ENCODE measurements around the gene CKMT2.

The CKMT2 gene

DNA sequence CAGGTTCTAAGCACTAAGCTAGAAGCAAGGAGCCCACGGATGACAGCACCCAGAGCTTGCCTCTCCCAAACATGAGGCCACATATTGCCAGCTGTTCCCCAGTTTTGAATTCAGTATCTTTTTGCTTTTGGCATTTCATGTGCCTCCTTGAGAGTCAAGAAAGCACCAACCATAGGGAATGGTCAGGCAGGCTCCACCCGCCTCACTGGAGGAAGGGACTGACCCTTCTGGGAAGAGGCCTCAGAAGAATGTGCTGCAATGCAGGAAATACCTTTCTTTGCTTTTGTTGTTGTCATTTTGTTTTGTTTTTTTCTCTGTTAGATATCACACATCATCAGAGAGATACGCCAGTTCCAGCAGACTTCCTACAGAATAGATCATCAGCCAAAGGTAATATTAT, 13.7 kb upstream of the CKMT2 start:
- DNase-seq: no peak

DNA sequence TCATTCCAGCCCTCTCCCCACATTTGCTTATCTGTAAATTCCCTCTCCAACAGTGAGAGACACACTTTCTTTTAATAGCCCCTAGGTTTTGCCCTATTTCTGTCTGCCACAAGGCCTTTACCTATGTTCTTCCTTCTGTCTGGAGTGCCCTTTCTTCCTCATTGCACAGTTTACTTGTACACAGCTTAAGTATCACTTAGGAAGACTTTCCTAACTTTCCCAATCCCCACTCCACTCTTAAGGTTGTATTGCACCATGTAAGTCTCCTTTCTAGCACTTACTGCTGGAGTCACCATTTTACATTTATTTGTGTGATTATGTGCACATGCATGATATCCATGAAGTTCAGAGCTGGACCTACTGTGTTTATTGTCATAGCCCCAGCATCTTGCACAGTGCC, 10.8 kb upstream of the CKMT2 start:
- DNase-seq: no peak

DNA sequence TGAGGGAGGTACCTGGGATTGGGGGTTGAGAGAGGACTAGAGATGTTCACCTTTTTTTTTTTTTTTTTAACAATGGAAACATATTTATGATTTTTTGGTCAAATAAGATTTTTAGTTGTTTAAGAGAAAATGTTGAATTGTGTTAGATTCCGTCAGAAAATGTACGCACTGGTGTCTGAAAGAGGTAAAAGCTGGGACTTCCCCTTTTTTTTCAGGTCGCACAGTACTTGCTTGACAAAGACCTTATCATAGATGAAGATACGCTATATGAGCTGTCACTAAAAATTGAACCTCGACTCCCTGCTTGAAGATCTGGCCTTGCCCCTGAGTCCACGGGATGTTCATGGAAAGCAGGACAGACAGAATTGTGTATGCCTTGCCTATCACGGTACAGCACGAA, 7.7 kb upstream of the CKMT2 start:
- no peak for DNase-seq

DNA sequence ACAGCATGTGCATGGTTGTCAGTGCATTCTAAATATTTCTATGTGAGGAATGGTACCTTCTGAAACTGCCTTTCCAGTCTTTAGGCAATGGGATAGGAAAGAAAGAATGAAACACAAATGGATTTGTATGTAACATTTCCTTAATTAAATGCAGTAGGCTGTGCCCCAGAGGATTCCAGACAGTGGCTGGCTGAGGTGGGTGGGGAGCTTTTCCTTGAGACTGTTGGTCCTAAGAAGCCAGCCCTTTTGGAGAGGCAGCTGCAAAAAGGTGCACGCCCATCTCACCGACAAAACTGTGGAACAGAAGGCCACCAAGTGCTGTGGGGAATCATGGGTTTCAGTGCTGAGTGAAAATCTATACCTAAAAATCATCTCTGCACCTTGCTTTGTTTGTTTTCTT, 6.8 kb upstream of the CKMT2 start:
- DNase-seq: no peak

DNA sequence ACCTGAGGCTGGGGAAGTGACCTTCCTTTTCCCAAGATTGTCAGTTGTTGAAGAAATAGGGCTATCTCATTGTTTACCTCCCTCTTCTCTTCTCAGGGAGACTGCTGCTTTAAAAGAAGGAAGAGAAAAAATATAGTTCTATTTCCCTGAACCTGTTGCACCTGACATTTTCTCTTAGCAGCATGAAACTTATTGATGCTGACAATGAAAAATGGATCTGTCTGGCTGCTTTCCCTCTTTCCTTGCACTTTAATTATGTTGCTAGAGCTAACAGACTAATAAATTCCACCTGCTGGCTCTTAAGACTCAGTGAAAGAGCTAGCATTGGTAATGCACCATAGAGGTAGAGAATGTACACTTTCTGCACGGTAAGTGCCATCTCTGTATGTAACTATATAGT, 6.2 kb upstream of the CKMT2 start:
- no peak for DNase-seq

DNA sequence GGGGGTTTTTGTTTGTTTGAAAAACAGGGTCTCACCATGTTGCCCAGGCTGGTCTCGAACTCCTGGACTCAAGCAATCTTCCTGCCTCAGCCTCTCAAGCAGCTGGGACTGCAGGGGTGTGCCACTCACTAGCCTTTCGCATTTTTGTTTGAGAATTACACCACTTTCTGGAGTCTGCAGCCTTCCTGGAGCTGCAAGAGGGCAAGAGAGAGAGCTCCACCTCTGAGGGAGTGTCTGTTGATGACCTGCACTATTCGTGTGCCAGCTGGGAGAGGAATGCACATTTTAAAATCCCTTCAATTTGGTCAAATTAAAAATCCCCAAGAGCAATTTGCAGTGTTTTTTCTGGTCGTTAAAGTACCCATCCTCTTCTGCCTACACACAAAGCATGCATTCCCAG, 5.0 kb upstream of the CKMT2 start:
- DNase-seq: no peak

DNA sequence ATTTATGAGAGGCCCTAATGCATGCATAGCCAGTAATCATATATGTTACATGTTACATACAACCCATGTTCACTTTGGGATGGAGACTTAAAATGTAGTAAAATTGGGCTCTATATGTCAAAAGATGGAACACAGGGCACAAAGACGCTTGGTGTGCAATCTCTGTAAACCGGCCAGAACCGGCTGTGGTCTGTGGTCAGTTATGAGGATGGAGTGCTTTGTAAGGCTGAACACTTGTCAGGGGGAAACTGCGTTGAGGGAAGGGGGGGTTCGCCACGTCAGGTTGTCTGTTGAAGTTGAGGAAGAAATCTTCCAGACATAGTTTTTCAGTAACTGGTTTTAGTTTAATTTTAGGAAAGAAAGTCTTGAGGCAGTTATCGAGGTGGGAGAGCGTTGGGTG, 2.7 kb upstream of the CKMT2 start:
- no peak for DNase-seq

DNA sequence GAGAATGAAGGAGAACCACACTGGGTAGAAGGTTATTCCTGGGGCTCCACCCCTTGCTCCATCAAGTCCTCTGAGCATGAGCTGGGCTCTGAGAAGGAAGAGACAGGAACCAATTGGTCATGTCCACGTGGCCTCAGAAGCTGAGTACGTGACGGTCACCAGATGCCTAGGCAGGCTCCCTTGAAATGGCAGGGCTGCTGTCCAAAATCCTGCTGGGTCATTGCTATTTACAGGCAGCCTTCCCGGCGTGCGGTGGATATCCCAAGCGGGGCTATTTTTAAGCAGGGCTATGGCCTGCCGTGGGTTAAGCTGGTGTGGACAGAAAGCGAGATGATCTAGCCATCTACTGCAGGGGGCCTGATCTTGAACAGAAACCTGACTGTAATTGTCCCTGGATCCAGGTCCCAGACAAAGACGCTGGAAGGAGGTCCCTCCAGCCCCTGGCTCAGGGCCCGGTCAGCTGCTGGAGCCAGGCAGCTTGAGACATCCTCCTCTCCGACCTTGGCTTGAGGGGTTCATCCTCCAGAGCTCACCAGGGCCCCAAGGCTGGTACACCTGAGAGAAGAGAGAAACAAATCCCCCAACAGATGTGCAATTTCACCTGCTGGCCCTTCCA, 550 bp upstream of the CKMT2 start:
- DNase-seq: no peak

DNA sequence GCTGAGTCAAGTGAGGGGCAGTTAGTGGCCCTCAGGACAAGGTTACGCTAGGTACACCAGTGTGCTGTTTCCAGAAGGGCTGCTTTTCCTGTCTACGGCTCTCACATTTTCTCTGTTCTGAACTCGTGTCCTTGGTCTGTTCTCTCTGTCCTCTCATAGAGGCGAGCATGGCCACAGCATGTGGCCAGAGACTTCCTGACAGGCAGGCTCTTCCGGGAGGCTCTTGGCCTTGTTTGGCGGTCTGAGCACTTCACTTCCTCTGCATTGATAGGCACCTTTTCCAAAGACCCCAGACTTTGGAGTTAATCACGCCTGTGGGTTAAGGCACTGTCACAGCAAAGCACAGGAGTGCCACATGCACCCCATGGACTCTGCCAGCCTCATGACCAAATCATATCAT, 1.2 kb downstream of the CKMT2 start:
- DNase-seq: no peak

DNA sequence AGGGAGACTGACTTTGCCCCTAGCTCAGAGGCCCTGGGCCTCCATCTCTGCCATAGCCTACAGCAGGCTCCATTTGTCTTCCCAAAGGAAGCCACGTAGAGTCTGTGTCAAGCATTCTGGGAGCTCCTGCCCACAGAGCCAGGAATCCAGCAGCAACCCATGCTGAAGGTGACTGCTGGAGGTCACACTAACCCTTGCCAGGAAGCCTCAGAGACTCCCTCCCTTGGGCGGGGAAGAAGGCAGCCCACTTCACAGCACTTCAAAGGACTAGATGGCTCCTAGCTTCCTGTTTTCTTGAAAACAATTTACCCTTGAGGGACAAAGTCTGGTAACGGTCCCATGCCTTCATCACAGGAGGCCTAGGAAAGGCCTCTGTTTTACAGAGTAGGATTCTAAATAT, 1.7 kb downstream of the CKMT2 start:
- DNase-seq: no peak

DNA sequence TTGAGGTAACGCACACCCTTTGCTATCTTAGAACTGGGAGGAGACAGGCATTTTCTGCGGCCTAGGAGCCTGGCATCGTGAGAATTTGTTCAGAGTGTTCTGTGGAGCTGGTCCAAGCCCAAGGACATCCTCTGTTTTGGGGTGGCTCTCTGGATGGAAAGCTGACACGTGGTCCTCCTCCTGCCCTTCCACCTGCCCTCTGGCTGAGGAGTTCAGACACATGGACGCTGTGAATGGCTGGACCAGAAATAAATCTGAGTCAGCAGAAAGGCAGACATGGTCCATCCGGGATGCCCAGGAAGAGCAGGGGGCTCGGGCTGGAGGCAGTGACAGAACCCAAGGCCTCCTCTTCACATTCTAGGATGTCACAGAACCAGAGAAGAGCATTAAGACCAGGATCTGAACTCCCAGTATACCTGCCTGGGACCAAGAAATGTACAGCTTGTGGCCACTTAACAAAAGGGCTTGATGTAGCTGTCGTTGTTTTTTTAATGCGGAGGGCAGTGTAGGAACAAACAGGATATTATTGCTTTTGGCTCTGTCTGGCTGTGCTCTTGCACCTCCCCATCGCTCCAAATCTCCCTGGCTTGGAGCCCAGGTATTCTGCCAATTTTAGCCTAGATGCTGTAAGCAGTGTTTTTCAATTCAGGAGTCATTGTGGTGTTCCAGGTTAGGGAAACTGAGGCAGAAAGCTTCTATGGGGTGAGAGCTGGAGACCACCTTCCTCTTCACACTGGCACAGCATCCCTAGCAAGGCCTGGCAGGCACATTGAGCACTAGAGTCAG, 2.4 kb downstream of the CKMT2 start:
- no peak for DNase-seq

DNA sequence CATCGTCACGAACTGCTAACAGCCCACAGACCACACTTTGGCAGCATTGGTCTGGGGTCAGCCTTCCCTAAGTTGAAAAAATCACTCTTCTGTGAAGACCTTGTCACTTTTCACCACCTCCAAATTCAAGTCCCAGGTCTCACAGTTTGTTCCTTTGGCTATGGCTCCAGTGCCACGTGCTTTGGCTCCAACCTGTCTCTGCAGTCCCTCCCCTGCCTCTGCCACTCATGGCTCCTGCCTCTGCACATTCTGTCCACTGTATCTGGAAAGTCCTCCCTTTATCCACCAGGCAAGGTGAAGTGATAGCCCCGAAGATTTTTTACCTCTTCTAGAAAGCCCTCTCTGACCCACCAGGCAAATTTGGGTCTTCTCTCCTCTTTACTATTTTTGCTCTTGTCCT, 5.3 kb downstream of the CKMT2 start:
- DNase-seq: no peak

DNA sequence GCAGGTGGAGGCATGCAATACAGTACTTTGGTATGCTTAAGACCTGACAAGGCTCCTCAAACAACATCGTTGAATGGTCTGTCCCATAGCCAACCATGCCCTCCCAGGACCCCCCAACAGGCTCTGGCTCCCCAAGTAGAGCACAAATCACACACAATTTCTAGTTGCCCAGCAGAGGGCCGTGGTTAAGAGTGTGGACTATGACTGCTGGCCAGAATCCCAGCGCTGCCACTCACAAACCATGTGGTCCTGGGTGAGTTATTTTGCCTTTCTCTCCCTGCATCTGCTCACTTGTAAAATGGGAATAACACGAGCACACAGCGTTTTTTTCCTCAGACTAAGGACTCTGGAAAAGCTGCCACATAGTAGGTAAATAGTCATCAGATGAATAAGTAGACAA, 6.5 kb downstream of the CKMT2 start:
- no peak for DNase-seq

DNA sequence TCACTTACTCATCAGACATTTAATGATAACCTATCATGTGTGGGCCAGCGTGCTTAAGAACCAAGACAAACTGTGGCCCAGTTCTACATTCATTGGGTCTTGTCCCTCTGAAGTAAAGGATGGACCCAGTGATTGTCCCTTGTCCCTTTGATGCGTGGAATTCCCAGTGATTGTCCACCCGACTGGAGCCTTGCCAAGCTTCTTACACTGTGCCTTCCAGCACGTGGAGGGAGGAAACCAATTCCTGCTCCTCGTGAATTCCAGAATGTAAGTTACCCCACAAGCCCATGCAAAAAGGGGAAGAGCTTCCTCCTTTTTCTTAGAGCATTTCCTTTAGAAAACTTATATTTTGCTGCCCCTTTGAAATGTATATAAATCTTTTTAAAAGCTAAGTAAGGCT, 7.9 kb downstream of the CKMT2 start:
- DNase-seq: no peak

DNA sequence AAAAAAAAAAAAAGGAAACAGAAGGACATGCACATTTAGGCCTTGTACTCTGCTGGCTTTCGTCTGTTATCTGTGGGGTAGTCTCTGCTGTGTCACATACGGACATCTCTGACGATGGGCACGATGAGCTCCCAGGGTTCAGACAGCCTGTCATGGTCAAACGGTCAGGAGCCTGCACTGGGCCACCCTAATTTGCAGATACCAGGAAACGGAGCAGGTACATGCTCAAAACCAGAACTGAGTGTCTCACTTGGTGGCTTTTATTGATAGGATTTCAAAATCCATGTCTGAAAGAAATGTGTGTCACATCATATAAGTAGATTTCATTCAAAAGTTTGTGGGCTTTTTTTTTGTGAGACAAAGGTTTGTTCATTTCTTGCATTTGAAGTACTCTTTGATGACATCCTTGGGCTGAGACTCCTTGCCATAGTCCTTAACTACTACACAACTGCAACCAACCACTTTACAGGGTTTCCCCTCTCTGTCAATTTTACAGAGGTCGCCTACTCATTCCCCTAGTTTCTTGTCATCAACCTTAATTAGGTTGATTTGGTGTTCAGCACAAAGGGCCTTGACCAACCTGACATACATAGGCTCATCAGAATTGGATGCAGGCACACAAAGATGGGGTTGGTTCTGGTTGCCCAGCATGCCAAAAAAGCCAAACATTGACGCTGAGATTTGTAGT, 9.0 kb downstream of the CKMT2 start:
- no peak for DNase-seq

DNA sequence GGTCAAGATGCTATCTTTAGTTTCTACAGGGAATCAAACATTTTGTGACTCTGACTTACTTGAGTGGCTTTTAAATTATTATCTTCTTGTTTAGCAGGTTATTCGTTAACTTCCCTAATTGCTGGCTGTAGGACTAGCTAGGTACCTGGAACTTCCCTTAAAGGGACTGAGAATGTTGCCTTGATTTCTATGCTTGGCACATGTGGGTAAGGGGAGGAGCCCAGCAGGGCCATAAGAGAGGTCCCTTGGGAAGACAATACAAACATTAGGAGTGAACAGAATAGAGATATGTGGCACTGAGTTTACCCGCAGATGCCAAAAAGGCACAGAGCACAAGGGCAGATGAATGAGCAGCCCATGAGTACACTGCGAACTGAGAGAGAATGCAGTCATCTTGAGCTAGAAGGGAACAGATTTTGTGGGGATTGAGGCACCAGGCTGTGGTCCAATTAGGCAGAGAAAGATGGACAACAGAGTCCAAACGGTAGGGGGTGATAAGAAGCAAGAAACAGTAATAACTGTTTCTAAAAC, 9.8 kb downstream of the CKMT2 start:
- DNase-seq: no peak

DNA sequence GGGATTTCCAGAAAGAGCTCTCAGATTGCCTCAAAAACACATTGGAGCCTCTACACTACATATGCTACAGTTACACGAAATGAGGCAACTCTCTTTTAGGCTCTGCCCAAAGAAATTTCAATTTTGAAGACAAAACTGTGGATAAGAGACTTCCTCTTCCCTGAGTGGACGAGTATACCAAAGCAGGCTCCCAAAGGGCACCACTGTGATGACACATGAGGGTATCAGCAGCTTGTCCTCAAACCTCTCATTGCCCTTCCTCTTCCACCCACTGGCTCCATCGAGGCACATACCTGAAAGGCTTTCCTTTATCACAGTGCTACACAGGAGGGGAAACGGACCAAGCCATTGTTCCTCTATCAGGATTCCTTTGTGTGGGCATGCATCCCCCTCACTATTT, 11.3 kb downstream of the CKMT2 start:
- no peak for DNase-seq

DNA sequence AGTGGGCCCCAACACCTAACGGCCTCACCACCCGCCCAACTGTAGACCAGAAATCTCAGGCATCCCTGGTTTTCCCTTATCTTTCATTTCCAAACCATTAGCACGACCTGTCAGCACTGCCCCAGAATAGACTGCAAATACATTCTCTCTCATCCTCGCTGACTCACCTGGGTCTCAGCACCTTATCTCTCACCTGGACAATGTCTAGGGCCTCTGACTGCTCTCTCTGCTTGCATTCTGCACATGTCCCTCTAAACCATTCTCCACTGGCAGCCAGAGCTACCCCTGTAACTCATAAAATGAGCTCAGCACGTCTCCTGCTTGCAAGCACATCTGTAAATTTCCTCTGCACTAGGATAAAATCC, 12.7 kb downstream of the CKMT2 start:
- DNase-seq: no peak

DNA sequence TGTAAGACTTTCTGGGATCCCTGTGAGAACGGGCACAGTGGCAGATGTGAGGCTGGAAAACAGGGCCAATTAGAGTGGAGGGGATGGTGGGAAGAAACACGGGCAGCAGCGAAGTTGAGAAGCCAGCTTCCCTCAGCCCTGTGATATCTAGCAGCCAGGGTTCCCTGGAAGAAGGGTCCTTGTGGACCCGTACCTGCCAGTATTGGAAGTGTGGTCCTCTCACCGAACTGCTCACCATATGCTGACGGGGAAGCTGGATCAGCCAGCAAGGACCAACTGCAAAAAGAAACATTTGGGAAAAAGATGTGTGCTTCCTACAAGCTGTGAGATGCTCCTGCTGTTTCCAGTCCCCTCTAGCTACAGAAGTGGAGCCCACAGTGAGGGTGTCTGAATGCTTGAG, 13.6 kb downstream of the CKMT2 start:
- DNase-seq: no peak

DNA sequence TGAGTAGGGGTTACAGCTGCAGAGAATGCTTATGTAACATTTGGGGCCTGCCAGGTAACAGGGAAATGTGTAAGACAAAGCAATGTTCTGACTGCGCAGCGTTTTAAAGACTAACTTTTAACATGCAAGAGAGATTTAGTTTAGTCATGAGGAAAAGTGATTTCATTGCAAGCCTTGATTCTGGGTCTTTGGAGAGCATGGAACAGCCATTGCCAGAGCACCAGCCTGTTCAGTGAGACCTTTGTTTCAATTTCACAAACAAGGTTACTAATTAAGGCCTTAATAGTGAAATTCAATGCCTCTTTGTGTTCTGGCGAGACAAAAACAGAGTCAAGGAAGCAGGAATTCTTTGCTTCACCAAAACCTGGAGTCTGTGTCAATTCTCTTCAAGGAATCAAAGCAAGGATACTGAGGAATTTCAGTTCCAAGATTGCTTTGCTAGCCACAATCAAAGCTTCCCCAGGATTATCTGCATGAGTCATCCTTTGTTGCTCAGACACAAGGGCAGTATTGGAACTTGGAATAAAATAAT, 14.4 kb downstream of the CKMT2 start:
- DNase-seq: no peak

DNA sequence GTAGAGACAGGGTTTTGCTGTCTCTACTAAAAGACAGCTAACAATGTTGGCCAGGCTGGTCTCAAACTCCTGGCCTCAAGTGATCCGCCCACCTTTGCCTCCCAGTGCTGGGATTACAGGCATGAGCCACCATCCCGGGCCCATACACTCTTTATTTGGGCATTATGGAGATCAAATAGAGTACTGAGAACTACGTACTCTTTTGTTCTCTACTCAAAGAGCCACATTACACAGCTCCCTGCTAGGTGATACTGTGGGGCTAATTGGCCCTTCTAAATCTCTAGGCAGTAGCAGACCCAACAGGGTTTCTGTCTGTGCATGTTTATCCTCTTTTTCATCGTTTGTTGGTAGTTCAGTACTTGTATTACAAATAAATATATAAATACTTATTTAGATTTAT, 16.1 kb downstream of the CKMT2 start:
- no peak for DNase-seq

DNA sequence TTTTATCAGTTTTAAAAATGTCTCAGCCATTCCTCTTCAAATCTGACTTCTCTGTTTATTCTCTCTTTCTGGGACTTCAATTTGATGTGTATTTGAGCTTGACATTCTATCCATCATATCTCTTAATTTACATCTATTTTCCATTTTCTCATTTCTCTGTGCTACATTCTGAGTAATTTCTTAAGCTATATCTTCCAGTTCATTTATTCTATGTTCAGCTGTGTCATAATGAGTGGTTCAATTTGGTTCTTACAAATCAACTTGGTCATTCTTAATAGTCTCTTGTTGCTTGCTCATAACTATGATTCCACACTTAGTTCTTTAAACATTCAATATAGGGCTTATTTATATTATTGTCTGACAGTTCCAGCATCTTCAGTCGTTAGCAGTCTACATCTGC, 16.9 kb downstream of the CKMT2 start:
- peak; percentile 20 for DNase-seq

DNA sequence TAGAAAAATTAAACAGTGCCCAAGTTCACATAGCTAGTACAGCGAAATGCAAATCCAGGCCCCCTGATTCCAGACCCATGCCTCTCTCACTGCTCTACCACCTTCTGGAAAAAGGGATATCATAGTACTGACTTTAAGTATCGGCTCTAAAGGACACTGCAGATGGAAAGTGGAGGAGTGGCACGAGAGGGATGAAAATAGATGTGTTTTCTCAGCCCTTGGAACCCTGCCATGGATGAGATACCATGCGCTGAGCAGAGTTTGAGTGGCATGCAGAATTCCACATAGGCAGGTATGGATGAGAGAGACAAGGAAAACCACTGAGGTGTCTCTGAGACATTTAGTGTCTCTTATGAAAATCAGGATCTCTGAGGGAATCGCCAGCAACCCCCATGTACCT, 18.8 kb downstream of the CKMT2 start:
- no peak for DNase-seq

DNA sequence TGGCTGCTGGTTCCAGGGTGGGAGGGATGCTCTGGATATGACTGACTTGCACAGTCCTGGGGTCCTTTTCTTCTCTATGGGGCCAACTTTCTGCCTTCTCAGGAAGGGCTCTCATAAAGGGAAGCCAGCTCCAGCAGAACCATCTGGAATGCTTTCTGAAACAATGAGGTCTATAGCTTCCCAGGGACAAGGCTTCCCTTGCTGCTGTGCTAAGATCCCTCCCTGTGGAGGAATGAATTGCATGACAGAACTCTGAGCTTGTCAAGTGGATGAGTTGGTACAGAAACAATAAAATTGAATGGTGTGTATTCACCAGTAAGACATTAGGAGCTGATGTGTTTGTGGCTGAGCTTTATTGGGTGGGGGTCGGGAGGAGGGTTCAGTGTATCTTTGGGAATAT, 19.8 kb downstream of the CKMT2 start:
- DNase-seq: no peak
